Stimulated activated CD8-positive, alpha-beta memory T cell treated with anti-CD3 and anti-CD28 coated beads, Interleukin-7, amount 100 ng/mL, for 48 hours (primary cell): ENCODE data around the gene CALD1.

ENCODE experiments used
- DNase-seq, 2 donors: peaks; one replicate each; pipeline ENCODE4 v3.0.0-alpha.2; 2020; ENCODE audit warnings: low read depth in 1 of 2; ENCODE audit errors: extremely low read depth in 1 of 2

The CALD1 gene

DNA sequence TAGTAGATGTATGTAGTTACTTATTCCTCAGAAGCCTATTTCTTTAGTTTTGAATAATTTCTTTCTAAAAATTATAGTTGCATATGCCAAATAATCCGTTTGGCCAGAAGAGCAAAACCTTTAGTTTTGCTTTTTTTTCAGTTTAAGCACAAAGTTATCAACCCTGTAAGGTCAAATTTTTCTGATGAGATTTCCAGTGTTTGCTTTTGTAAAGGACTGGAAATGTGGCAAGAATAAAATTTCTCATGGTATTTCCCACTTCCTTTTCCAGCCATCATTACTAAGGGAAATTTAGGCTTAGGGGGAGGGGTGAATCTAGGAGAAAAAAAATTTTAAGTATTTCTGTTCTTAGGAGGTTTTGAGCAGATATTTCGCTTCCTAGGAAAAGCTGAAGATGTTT, 7.6 kb downstream of the CALD1 start:
- DNase-seq, result no peak

DNA sequence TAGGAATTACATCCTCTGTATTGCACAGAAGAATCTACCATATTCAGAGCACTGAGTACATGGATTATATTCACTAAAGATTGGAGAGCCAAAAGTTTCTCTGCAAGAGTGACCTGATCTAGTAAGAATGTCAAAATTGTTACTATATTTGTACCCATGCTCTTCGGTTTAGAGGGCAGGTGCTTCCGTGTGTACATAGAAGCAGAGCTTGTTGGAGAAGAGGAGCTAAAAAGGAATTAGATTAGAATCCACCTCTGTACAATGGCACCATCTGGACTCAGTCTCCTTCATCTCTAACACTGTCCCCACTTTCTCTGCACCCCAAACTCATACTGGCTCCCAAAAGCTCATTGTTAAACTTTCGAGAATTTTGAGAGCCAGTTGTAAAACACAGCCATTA, 8.3 kb downstream of the CALD1 start:
- no peak for DNase-seq

DNA sequence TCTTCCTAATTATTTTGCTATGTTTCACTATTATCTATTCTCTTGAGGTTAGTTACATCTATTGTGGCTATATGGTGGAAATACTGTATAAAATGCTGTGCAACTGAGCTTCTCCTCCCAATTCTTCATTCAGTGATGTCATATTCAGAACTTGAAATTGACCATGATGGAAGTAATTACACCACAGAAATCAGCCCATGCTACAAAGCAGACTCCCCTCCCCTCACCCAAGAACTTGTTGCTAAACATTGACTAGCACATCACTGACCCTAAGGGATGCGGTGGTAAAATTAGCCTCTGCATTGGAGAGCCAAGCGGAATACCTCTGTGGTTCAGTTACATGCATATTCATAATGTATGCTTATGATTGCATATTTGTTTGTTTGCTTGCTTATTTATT, 8.8 kb downstream of the CALD1 start:
- no peak for DNase-seq

DNA sequence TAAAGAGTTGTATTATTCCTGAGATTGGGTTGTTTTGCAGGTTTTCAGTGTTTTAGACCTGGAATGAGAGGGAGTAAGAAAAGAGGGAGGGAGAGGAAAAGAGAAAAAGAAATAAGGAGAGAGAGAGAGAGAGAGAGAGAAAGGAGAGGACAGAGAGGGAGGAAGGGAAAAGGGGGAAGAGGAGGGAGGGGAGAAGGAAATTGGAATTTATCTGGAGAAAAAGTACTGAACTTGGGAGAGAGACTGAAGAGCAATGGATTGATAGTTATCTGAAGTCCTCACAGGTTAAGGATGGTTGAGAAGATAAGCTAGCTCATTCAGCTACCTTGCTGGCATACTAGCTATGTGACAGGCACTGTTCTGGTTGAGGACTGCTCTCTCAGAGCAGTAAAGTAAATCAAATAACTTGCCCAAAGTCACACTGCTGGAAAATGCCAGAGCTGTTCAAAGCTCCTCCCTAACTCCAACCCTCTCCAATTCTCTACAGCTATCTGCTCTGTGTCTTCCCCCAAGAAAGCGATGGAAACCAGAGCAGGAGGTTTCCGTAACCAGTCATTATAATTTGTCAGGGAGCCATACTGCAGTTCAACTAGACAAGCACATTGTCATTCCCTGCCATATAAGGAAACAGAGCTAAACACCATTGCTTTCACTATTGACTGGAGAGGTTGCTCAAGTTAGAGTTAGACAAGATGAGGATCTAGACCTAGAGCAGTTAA, 10.7 kb downstream of the CALD1 start:
- no peak for DNase-seq

DNA sequence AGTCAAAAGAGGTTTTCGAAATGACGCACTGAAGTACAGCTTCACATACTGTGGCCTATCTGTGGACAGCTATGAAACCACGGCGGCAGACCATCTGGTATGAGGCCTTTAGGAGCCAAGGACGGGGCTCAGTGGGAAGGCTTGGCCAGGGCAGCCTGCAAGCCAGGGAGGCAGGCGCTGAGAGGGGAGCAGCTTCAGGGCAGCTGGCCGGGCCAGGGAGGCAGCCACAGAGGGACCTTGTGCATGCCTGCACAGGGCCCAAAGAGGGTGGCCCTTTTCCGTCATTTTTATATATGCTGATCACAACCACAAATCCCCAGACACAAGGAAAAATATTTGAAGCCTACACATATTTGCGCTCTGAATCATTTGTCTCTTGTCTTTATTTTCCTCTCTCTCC, 13.5 kb downstream of the CALD1 start:
- DNase-seq, result no peak

DNA sequence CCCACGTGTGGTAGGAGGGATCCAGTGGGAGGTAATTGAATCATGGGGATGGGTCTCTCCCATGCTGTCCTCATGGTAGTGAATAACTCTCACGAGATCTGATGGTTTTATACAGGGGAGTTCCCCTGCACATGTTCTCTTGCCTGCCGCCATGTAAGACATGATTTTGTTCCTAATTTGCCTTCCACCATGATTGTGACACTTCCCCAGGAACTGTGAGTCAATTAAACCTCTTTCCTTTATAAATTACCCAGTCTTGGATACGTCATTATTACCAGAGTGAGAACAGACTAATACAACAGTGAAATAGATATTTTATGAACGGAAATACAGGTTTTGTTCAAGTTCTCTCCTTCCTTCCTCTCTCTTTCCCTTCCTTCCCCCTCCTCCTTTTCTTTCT, 15.8 kb downstream of the CALD1 start:
- DNase-seq, result no peak

DNA sequence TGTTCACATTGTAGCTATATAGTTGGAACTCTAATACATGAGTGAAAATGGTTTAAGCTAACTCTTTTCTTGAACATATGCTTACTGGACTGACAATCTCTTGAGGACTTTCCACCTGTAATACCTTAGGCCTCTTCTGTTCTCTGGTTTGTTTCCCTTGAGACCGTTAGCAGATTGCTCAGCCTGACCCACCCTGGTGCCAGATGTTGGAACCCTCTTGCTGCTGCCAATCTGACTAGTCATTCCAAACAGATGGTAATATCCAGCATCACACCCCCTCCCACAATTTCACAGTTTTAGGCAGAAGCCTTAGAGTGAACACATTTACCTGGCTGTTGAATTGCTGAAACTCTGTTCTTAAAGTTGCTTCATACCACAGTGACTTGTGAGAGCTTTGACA, 18.7 kb downstream of the CALD1 start:
- no peak for DNase-seq

DNA sequence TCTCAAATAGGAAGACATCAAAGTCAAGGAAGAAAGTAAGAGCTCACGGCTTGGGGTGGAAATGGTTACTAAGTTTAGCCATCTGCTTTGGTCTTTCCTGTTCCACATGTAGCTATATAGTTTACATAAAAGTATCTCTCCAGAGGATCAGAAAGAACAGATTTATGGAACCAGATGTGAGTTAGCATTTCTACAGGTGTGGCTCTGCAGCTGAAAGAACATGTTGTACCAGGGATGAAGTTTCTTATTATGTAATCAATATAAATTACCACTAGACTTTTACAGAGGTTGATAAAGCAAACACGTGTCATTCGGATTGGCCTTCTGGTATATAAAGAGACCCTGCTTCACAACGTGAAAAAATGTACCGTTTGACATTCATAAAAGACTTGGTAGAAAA, 19.9 kb downstream of the CALD1 start:
- no peak for DNase-seq

DNA sequence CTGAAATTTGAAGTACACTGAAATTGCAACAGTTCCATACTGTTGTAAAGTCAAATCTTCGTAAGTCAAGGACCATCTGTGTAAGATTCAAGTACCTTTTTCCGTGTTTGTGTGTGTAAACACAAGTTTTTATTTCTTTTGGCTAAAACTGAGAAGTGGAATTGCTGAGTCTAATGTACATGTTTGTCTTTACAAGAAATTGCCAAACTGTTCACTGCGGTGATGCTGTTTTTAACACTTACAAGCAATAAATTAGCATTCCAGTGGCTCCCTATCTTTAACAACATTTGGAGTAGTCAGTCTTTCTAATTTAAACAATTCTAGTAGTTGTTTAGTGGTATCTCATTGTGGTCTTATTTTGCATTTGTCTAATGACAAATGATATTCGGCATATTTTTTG, 23.3 kb downstream of the CALD1 start:
- DNase-seq, result no peak

DNA sequence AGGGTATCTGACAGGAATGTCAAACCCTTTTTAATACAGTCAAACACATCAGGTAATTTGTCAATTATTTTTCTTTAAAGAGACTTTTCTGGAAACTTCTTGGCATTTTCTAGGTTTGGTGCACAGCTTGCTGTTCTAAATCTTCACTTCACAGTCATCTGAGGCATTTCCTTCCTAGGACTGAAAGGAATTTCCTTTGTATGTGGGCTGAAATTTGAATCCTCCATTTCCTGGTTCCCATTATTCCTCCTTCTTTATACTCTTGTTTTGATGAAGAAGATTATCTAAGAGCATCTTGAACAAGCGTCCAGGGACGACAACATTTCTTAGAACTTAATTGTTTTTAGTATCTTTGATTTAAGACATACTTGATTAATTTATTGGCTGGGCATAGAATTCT, 24.9 kb downstream of the CALD1 start:
- no peak for DNase-seq

DNA sequence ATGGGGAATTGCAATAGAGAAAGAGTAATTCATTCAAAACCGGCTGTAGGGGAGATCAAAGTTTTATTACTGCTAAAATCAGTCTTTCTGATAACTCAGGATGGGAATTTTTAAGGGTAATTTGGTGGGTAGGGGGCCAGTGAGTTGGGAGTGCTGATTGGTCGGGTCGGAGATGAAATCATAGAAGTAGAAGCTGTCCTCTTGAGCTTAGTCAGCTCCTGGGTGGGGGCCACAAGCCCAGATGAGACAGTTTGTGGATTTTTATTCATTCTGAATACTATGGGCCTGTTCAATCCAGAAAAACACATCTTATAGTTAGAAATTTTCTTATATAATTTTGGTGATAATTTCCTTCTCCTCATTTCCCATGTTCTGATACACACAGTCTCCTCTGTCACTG, 25.4 kb downstream of the CALD1 start:
- no peak for DNase-seq

DNA sequence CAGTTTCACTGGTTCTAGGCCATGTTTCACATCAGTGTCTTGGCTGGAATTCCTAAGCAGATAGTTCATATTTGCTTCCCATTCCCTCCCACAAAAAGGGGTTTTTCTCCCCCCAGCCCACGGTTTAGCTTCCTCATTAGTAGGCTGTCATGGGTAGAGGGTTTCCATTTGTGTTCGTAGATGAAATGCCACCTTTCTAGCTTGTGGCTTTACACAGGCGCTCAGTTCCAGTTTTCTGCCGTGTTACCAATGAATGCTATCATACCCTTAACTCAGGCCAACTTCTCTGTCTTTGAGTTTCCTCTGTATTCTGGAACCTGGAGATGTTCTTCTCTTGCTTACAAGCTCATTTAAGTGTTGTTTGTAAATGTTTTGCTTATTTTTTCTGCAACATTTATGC, 26.8 kb downstream of the CALD1 start:
- no peak for DNase-seq

DNA sequence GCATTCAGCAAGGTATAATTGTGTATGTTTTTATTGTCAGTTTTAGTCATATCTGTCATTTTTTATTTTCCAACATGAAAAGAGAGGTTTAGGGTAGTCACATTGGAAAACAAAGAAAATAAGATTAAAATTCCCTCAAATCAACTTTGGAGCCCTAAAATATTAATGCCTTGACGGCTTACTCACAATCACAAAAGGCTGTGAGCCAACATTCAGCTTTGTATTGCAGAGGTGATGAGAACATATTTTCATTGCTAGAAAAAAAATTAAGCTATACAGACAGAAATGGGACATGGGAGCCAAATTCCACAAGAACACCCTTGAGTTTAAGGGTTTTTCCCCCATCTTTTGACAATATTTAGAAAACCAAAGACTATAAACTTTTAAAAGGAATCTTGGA, 30.2 kb downstream of the CALD1 start:
- DNase-seq, result no peak

DNA sequence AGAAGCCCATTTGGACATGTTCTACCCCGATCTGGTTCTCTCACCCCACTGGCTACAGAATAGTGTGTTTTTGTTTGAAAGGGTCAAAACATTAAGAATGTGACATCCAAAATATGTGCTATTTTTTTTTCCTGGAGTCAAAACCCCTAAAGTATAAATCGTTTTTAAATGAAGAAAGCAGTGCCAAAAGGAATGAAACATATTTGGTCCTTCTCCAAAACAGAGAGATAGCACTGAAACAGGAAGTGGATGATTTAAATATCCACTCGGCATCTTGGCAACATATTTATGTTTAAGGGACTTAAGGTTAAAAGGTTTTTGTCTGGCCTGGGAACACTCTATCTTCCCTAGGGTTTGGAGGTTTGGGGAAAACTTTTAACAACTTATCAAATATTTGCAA, 32.3 kb downstream of the CALD1 start:
- DNase-seq, result no peak

DNA sequence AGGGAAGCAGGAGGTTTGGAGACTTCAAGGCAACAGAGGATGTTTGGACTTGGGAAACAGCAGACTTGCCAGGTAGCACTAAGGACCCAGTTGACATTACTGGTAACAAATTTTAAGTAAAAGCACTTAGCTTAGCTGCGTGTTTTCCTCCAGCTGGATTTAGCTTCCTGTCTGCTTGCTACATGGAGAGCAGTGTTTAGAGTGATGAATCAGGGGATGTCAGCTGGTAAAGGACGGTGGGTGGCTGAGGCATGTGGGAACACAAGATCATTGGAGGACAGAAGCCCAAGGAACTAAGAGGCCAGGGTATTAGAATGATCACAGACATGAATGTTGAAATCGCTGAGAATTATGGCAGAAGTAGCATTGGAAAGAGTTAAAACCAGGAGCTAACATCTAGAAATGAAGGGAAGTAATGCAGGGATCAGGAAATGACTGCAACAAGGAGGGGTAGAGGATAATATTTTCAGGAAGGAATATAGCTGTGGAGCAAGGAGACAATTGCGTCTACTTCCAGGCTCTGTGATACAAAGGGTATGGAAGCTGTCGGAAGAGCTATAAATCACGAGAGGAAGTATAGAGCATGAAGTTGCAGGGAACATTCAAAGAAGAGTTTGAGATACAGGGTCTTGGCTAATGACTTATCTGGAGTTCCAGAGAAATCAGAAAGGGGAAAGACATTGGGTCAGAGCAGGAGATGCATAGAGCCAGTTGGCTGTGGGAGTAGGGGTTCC, 34.4 kb downstream of the CALD1 start:
- DNase-seq, result no peak

DNA sequence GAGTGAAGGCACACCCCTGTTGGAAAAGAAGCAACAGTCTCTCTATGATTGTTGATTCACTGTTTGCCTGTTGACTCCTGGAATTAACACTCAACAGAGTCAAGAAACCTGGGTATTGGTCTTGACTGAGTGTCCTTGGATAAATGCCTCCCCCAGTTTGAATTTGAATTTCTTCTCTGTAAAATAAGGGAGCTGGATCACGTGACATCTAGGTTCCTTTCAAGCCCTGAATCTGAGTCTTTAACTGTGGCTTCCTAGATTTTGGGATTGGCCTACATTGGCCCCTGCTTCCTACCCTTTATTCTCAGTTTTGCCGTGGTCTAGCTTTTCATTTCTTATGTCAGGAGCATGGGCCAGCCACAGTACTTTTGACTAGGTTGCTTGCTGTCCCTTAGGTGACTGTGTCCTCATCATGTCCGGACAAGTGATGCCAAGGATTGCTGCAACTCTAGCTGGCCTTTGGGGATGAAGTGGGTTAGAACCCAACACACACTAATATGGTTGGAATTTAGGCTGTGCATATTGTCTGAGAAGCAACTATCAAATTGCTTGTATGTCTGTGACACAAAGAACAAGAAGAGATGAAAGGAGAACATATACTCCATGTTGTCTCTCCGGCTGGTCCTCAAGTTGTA, 35.4 kb downstream of the CALD1 start:
- DNase-seq, result no peak

DNA sequence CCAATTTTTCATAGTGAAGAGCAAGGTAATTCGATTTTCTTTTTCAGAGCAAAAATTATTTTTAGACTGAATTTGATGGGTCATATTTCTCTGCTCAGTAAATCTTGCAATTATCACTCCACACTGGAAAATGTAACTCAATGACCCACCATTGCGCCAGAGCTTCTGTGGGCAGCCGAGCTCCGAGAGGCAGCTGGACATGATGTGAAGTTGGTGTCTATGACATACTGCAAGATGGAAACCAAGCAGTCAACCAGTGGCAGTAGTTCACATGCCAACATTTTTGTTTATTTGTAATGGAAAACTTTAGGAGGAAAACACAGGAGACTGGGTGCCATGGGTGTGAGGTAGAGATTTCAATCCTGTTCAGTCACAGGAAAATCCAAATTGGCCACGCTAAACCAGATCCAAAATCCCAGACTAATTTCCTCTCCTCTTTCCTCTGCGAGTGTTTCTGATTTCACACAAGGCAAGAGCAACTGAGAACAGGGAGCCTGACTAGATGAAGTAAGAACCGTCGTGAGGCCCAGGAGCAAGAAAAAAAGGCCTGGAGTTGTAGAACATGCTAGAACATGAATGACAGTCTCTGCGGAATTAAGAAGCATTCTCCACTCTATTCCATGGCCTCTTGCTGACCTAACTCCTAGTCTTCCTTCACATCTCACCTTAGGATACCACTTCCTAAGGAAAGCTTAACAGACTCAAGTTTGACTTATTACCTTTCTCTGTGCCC, 39.3 kb downstream of the CALD1 start:
- no peak for DNase-seq

DNA sequence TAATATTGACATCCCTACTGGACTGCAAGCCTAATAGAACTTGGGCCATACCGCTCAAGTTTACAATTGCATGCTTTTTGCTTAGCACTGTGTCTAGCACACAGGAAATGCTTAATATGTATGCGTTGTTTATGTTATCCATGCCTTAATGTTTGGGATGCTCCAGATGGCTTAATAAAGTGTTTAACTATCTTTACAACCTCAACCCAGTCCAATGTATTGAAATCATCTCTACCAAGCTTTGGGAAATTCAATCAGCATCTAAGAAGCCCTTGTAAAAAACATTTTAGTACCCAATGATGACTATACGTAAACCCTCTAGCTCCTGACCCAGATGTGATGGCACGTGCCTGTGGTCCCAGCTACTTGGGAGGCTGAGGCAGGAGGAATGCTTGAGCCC, 40.0 kb downstream of the CALD1 start:
- no peak for DNase-seq

DNA sequence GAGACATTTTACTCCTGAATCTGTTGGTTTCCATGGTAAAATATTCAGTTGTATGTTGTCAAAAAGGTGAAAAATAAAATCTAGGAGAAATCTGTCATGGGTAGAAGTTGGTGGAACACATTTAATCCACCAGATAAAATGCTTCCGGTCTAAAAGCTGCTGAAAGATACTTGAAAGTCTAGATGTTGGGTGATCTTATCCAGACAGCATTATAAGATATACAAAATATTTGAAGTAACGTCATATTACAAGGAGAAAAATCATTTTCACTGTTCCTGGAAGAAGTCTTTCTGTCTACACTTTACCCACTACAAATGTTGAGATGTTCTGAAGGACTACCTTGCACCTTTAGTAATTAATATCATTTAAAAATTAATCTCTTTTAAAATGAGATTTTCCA, 40.9 kb downstream of the CALD1 start:
- DNase-seq, result no peak

DNA sequence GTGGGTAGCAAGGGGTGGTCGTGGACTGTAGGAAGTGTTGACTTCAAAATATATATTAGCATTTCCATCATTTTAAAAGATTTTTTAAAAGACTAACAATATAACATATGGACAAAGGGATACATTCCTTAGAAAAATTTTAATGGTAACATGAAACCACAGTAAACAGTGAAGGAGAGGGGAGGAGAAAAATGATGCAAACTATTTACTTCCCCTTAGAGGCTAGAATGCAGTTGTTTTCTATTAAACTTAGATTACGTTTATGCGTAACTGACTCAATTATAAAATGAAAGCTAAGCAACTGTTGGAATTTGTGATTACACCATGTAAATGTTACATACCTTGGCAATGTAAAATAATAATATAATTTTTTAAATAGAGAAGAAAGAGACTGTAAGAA, 41.3 kb downstream of the CALD1 start:
- no peak for DNase-seq

DNA sequence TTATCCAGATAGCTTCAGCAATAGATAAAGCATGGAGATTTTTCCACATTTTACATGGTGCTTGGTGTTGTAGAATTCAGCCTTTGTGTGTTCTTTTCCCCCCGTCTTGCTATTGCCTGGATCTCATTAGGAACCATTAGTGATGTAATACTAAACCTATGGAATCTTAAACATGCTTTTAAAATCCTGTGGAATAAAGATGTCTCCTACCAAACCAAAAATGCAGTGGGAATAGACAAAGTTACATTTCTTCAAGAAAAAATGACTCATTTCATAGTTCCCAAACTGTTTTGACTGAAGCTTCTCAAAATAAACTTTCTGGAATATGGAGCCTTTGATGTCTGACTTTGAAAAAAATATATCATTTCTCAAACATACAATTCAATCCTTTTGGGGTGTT, 44.0 kb downstream of the CALD1 start:
- no peak for DNase-seq

DNA sequence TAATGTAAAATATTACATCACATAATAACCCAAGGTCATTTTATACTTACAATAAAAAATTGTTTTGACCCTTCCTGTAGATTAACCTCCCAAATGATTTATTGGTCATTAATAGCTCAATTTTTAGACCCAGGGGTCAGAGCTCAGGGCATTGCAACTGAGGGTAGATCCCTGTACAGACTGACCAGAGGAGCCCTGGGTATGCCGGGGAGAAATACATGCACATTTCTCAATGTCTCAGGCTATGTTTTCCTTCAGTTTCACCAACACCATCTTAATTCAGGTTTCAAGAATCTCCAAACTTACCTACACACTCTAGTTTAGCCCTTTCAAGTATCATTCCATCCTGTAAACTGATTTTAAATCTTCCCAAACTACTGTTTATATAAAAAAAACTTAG, 46.2 kb downstream of the CALD1 start:
- no peak for DNase-seq
